ENCODE results near the gene THOC1.

- TF ChIP-seq, protein P1, sequence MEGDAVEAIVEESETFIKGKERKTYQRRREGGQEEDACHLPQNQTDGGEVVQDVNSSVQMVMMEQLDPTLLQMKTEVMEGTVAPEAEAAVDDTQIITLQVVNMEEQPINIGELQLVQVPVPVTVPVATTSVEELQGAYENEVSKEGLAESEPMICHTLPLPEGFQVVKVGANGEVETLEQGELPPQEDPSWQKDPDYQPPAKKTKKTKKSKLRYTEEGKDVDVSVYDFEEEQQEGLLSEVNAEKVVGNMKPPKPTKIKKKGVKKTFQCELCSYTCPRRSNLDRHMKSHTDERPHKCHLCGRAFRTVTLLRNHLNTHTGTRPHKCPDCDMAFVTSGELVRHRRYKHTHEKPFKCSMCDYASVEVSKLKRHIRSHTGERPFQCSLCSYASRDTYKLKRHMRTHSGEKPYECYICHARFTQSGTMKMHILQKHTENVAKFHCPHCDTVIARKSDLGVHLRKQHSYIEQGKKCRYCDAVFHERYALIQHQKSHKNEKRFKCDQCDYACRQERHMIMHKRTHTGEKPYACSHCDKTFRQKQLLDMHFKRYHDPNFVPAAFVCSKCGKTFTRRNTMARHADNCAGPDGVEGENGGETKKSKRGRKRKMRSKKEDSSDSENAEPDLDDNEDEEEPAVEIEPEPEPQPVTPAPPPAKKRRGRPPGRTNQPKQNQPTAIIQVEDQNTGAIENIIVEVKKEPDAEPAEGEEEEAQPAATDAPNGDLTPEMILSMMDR (IDR thresholded peaks at IDR 0.05; ENCODE audit: extremely low read depth in 1 of 2, insufficient read depth in 1 of 2, low read depth in 1 of 2, low read length in 2 of 2), result no peak
- TF ChIP-seq EZH2 (IDR thresholded peaks at IDR 0.05; ENCODE audit: borderline replicate concordance, low read depth, low read length, severe bottlenecking) (no peak), POLR2A (IDR thresholded peaks at IDR 0.05; ENCODE audit: low read depth, low read length) (no peak), POLR2AphosphoS5 (IDR thresholded peaks at IDR 0.05; ENCODE audit: insufficient read depth, low read depth, low read length) (no peak), GATA2 (IDR thresholded peaks at IDR 0.05; ENCODE audit: insufficient read depth, insufficient read length, low read depth, low read length) (no peak), JUN (IDR thresholded peaks at IDR 0.05; ENCODE audit: borderline replicate concordance, insufficient read depth, insufficient read length, low read depth) (no peak), FOS (IDR thresholded peaks at IDR 0.05; ENCODE audit: borderline replicate concordance, insufficient read depth, low read length) (no peak)
- TF ChIP-seq, protein P2, sequence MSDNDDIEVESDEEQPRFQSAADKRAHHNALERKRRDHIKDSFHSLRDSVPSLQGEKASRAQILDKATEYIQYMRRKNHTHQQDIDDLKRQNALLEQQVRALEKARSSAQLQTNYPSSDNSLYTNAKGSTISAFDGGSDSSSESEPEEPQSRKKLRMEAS (IDR thresholded peaks at IDR 0.05; ENCODE audit: insufficient read depth, insufficient read length), result no peak
Measured at GRCh38 chr18:220708-221107, 47.1 kb downstream of the THOC1 start.
